GM23248 (cell line): Measurements from ENCODE around the gene CHI3L2. TPM values are rescaled to one million over a fixed set of nuclear protein-coding genes. Genes with fewer than 3 reads are reported as not detected.

Source experiments
- DNase-seq: peaks from one replicate; pipeline ENCODE4 v3.0.0-alpha.2; 2015
- H2AFZ ChIP-seq: fragments of 200-600 bp; sonication (generic); 2 replicates; pipeline ENCODE4 v1.6.1; 2016; ENCODE audit warnings: antibody characterized with exemption
- H3F3A ChIP-seq: fragments of 200-600 bp; sonication (generic); 2 replicates; pipeline ENCODE4 v1.6.1; 2016; ENCODE audit warnings: mild to moderate bottlenecking, antibody characterized with exemption, mixed run types; ENCODE audit not compliant: insufficient read depth
- H3K27ac ChIP-seq: fragments of 200-600 bp; sonication (generic); 2 replicates; pipeline ENCODE4 v1.5.1; 2016; ENCODE audit warnings: mild to moderate bottlenecking
- H3K27me3 ChIP-seq: fragments of 200-600 bp; sonication (generic); replicated peaks from 2 replicates; pipeline ENCODE4 v1.6.1; 2016; ENCODE audit warnings: mild to moderate bottlenecking; ENCODE audit not compliant: insufficient read depth
- H3K36me3 ChIP-seq: fragments of 200-600 bp; sonication (generic); 2 replicates; pipeline ENCODE4 v1.6.1; 2016; ENCODE audit warnings: low read depth, mild to moderate bottlenecking
- H3K4me1 ChIP-seq: fragments of 200-600 bp; sonication (generic); 2 replicates; pipeline ENCODE4 v1.6.1; 2016; ENCODE audit warnings: mild to moderate bottlenecking; ENCODE audit not compliant: insufficient read depth
- H3K4me2 ChIP-seq: fragments of 200-600 bp; sonication (generic); one replicate; pipeline ENCODE4 v1.6.1; 2016; ENCODE audit warnings: mild to moderate bottlenecking; ENCODE audit not compliant: unreplicated experiment
- H3K4me3 ChIP-seq: fragments of 200-600 bp; sonication (generic); 2 replicates; pipeline ENCODE4 v1.5.1; 2016; ENCODE audit warnings: mild to moderate bottlenecking
- H3K79me2 ChIP-seq: fragments of 200-600 bp; sonication (generic); 2 replicates; pipeline ENCODE4 v1.6.1; 2016; ENCODE audit warnings: mild to moderate bottlenecking; ENCODE audit not compliant: insufficient read depth
- H3K9ac ChIP-seq: fragments of 200-600 bp; sonication (generic); 2 replicates; pipeline ENCODE4 v1.6.1; 2016; ENCODE audit warnings: mild to moderate bottlenecking
- H3K9me2 ChIP-seq: fragments of 200-600 bp; sonication (generic); 2 replicates; pipeline ENCODE4 v1.6.1; 2016; ENCODE audit warnings: mixed run types, mild to moderate bottlenecking, moderate library complexity; ENCODE audit not compliant: insufficient read depth
- H3K9me3 ChIP-seq: fragments of 200-600 bp; sonication (generic); one replicate; pipeline ENCODE4 v1.6.1; 2017; ENCODE audit warnings: low read depth
- H4K20me1 ChIP-seq: fragments of 200-600 bp; sonication (generic); 2 replicates; pipeline ENCODE4 v1.6.0; 2016; ENCODE audit not compliant: insufficient read depth
- EZH2 ChIP-seq: fragments of 200-600 bp; sonication (generic); IDR thresholded peaks from 2 replicates; pipeline ENCODE4 v1.6.1; 2018; ENCODE audit warnings: antibody characterized with exemption, mild to moderate bottlenecking; ENCODE audit not compliant: insufficient read depth, poor library complexity, severe bottlenecking
- EZH2phosphoT487 ChIP-seq: fragments of 200-600 bp; sonication (generic); IDR thresholded peaks from 2 replicates; pipeline ENCODE4 v1.6.1; 2018; ENCODE audit warnings: antibody characterized with exemption, moderate library complexity, mild to moderate bottlenecking, low read depth; ENCODE audit not compliant: insufficient read depth
- WGBS, 2 experiments: methylation state at CpG; one replicate each; pipeline ENCODE4 v1.1.6; 2015 to 2017; ENCODE audit warnings: low lambda C conversion rate in 2 of 2, low coverage in 1 of 2; ENCODE audit errors: missing lambda C conversion rate in 2 of 2; 5-methylcytosine and 5-hydroxymethylcytosine counted together
- in situ Hi-C: fragments of 300-500 bp; cut with MboI; formaldehyde crosslinking; loops from 2 replicates; pipeline ENCODE4 v1.15.0; 2020
- polyA plus RNA-seq: library from polyadenylated mRNA; unstranded; fragments of >200 nt; fragmentation: Nextera tagmentation; extraction: Ambion mirVana; gene quantifications from 2 replicates; pipeline ENCODE4 v1.2.1, GENCODE V29; 2016
- total RNA-seq: library from RNA; depleted of rRNA; stranded (reverse); fragments of >200 nt; shearing (Covaris generic); gene quantifications from 2 replicates; pipeline ENCODE4 v1.2.3, GENCODE V29; 2014

The CHI3L2 gene
- total and polyA plus RNA-seq, 2 experiments from 2014 or later, result 0.55 TPM; not detected in 1

- Histone ChIP-seq H3K4me1 (0 out of 2 replicates have a peak, but pooled peaks cover 3% of the 10 kb centered on the region), H2AFZ (peak overlapping the region; percentile 84), H3K9me3 (no peaks in the 10 kb centered on the region), H3K9ac (peak overlapping the region; percentile 65), H3K36me3 (no peaks in the 10 kb centered on the region), H3K27me3 (no peaks in the 10 kb centered on the region), H3K27ac (no peak overlapping the region), H4K20me1 (no peaks in the 10 kb centered on the region), H3K9me2 (no peaks in the 10 kb centered on the region), H3K4me3 (peak overlapping the region; percentile 79), H3F3A (peaks cover 7% of the 10 kb centered on the region), H3K79me2 (no peaks in the 10 kb centered on the region), H3K4me2 (peak overlapping the region; percentile 79)
- DNase-seq, result peak; percentile 65
- in situ Hi-C loops, result loop anchor here (25.0 kb wide), 1 partner anchor 559 kb away; the partner anchor contains the start of gene DDX20
- 16 to 85% methylated on average over 5 to 37 of the region's 41 CpGs for WGBS, 2 experiments
- no peak for TF ChIP-seq EZH2phosphoT487
- no peak for TF ChIP-seq EZH2
These were observed 23.8 kb upstream of the CHI3L2 start for GRCh38 chr1:111203681-111204200.

- peaks cover 7% of the 10 kb centered on the region for H3F3A ChIP-seq
- H3K27ac ChIP-seq, result no peak overlapping the region
- no peaks in the 10 kb centered on the region for H3K9me3 ChIP-seq
- H3K4me3 ChIP-seq, result peak overlapping the region; percentile 79
- no peaks in the 10 kb centered on the region for H4K20me1 ChIP-seq
- peak overlapping the region; percentile 65 for H3K9ac ChIP-seq
- H3K9me2 ChIP-seq, result no peaks in the 10 kb centered on the region
- no peaks in the 10 kb centered on the region for H3K36me3 ChIP-seq
- no peak for TF ChIP-seq EZH2
- no peak for TF ChIP-seq EZH2phosphoT487
- in situ Hi-C loops, result loop anchor here (25.0 kb wide), 1 partner anchor 558 kb away; the partner anchor contains the start of gene DDX20
- H3K79me2 ChIP-seq, result no peaks in the 10 kb centered on the region
- WGBS, 2 experiments, result 9 to 13% methylated on average over 30 to 52 of the region's 61 CpGs
- H3K4me2 ChIP-seq, result peak overlapping the region; percentile 79
- H3K4me1 ChIP-seq, result 0 out of 2 replicates have a peak, but pooled peaks cover 3% of the 10 kb centered on the region
- DNase-seq, result peak; percentile 39
- H2AFZ ChIP-seq, result peak overlapping the region; percentile 84
- H3K27me3 ChIP-seq, result no peaks in the 10 kb centered on the region; the same call in 1 of the 2 replicates
These were observed 23.1 kb upstream of the CHI3L2 start for GRCh38 chr1:111204201-111204982.

- in situ Hi-C loops, result loop anchor here (25.0 kb wide), 1 partner anchor 557 kb away; the partner anchor contains the start of gene DDX20
- H3K27ac ChIP-seq, result no peak overlapping the region
- H3K4me2 ChIP-seq, result no peak overlapping the region
- TF ChIP-seq EZH2 (no peak), EZH2phosphoT487 (no peak)
- no peaks in the 10 kb centered on the region for H3K9me3 ChIP-seq
- no peaks in the 10 kb centered on the region for H3K36me3 ChIP-seq
- no peak overlapping the region for H2AFZ ChIP-seq
- H3K27me3 ChIP-seq, result no peaks in the 10 kb centered on the region; the same call in 1 of the 2 replicates
- H4K20me1 ChIP-seq, result no peaks in the 10 kb centered on the region
- H3K9me2 ChIP-seq, result no peaks in the 10 kb centered on the region
- no peak overlapping the region for H3K9ac ChIP-seq
- 0 out of 2 replicates have a peak, but pooled peaks cover 3% of the 10 kb centered on the region for H3K4me1 ChIP-seq
- H3K4me3 ChIP-seq, result no peak overlapping the region
- H3F3A ChIP-seq, result peaks cover 7% of the 10 kb centered on the region
- DNase-seq, result no peak
- WGBS, 2 experiments, result 73 to 74% methylated on average over 9 of the region's 9 CpGs
- no peaks in the 10 kb centered on the region for H3K79me2 ChIP-seq
These were observed 22.4 kb upstream of the CHI3L2 start for GRCh38 chr1:111204983-111205713.

- H3F3A ChIP-seq, result peaks cover 7% of the 10 kb centered on the region
- in situ Hi-C loops, result loop anchor here (25.0 kb wide), 1 partner anchor 557 kb away; the partner anchor contains the start of gene DDX20
- no peaks in the 10 kb centered on the region for H3K9me2 ChIP-seq
- no peak overlapping the region for H3K4me2 ChIP-seq
- no peaks in the 10 kb centered on the region for H4K20me1 ChIP-seq
- H2AFZ ChIP-seq, result no peak overlapping the region
- WGBS, 2 experiments, result 30 to 34% methylated on average over 2 of the region's 2 CpGs
- no peak overlapping the region for H3K4me3 ChIP-seq
- H3K27ac ChIP-seq, result no peak overlapping the region
- H3K4me1 ChIP-seq, result 0 out of 2 replicates have a peak, but pooled peaks cover 3% of the 10 kb centered on the region
- no peaks in the 10 kb centered on the region; the same call in 1 of the 2 replicates for H3K27me3 ChIP-seq
- no peaks in the 10 kb centered on the region for H3K79me2 ChIP-seq
- no peak overlapping the region for H3K9ac ChIP-seq
- no peaks in the 10 kb centered on the region for H3K9me3 ChIP-seq
- TF ChIP-seq EZH2 (no peak), EZH2phosphoT487 (no peak)
- H3K36me3 ChIP-seq, result no peaks in the 10 kb centered on the region
- DNase-seq, result peak; percentile 29
These were observed 21.8 kb upstream of the CHI3L2 start for GRCh38 chr1:111205714-111206050.
